HG03066 (cell line): Measurements from ENCODE around the gene MYH10.

Experiments used
- ATAC-seq: cut with Tn5 transposase; IDR thresholded peaks from one replicate; pipeline ENCODE4 v1.9.1; 2021; ENCODE audit warnings: low read depth; ENCODE audit not compliant: unreplicated experiment

The MYH10 gene

DNA sequence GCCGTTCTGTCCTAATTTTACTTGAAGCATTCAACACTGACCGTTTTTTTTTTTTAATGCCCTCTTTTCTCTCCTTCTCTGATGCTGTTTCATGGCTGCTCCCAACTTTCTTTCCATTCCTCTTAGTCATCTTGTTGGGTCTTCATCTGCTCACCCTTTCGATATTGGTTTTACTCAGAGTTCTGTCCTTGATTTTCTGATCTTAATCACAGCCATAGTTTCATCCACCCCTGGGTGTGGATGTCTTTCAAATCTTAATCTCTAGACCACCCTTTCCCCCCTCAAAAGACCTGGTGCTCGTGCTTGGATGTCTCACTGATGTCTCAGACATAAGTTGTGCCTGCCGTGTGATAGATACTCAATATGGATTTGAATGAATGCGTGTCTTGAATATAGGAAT lies 172.4 kb downstream of the MYH10 start:
- no peak for ATAC-seq

GRCh38 chr17:8455665-8456209 lies 174.8 kb downstream of the MYH10 start:
- no peak for ATAC-seq

GRCh38 chr17:8453326-8453725 lies 177.2 kb downstream of the MYH10 start:
- no peak for ATAC-seq

GRCh38 chr17:8451933-8452614 lies 178.5 kb downstream of the MYH10 start:
- ATAC-seq = no peak

- ATAC-seq = no peak
Observed at GRCh38 chr17:8448310-8448709, 182.2 kb downstream of the MYH10 start.

DNA sequence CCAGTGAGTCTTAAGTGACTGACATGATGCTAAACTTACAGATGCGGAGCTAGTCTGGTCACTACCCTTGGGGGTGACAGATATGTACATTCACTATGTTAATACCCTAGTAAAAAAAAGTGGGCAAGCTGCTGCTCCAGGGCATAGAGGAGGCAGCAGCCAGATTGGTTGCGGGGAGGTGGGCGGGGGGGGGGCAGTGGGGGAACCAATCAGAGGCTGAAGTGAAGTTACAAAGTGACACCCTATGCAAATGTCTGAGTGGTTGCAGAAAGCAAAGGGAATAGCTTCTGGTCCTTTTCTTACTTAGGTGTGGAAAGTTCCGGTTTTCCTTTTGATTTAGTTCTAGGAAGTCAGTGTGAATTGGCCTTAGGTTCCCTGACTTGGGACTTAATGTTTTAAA lies 182.7 kb downstream of the MYH10 start:
- ATAC-seq = no peak

DNA sequence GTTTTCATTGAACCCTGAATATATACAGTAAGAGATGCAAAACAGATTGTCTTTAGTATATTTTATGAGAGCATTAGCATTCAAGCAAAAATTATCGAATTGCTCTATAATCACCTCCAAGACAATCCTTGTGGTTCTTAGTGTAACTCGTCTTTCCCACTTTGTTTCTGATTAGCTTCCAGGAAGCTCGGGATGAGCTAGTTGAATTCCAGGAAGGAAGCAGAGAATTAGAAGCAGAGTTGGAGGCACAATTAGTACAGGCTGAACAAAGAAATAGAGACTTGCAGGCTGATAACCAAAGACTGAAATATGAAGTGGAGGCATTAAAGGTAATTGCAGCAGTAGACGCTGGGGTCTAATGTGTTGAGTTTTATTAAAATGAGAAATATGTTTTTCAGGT lies 185.0 kb downstream of the MYH10 start:
- no peak for ATAC-seq

- ATAC-seq = no peak
Observed at GRCh38 chr17:8444494-8444893, 186.0 kb downstream of the MYH10 start.

DNA sequence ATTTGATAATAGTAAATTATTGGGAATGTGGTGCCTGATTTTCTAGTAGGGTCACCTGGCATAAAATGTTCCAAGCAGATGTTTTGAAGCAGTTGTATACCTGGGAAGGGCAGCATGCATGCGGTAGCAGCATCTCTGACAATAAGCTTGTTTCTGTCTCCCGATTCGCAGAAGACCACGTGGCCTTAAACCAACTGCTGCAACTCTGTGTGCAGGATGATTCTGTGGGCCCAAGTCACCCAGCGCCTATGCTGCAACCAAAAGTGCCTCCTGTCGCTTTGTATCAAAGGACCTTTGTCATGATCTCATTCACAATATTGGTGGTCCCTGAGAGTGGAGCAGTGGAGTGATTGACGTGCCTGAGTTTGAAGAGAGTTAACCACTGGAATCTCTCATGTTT lies 186.8 kb downstream of the MYH10 start:
- no peak for ATAC-seq

- ATAC-seq = no peak
Observed at GRCh38 chr17:8442310-8442709, 188.2 kb downstream of the MYH10 start.

DNA sequence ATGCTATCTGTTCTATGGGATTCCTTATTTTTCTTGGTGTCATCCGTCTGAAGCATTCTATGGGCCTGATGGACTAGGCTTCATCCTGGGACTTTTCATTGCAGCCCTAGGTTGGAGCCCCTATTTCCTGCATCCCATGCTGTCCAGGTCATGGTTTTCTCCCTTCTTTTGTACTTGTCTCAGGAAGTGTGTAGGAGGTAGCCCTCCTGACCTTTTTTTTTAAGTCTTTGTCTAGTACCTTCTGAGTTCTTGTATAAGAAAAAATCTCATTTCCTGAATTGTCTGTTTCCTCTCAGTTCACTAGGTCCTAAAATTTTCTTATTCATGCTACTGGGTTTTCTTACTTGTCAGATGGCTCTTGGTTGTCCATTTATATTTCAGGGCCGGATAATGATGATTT lies 188.8 kb downstream of the MYH10 start:
- ATAC-seq = no peak

DNA sequence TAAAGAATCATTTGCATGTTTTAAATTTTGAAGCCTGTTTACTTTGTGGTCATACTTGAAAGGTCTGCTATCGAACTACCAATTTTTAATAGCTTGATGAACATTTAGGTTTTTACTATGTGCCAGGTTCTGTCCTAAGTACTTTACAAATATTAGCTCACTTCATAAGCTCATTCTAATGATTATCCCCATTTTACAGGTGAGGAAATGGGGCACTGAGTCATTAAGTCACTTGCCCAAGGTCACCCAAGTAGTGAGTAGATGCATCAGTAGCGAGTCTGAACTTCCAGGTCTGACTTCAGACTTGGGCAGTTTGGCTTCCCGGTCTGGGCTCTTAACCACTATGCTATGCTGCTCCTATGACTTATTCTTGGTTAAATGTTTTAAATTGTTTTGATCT lies 190.8 kb downstream of the MYH10 start:
- ATAC-seq = no peak

- ATAC-seq = no peak
Observed at GRCh38 chr17:8438441-8438840, 192.1 kb downstream of the MYH10 start.

- no peak for ATAC-seq
Observed at GRCh38 chr17:8436844-8437171, 193.7 kb downstream of the MYH10 start.

DNA sequence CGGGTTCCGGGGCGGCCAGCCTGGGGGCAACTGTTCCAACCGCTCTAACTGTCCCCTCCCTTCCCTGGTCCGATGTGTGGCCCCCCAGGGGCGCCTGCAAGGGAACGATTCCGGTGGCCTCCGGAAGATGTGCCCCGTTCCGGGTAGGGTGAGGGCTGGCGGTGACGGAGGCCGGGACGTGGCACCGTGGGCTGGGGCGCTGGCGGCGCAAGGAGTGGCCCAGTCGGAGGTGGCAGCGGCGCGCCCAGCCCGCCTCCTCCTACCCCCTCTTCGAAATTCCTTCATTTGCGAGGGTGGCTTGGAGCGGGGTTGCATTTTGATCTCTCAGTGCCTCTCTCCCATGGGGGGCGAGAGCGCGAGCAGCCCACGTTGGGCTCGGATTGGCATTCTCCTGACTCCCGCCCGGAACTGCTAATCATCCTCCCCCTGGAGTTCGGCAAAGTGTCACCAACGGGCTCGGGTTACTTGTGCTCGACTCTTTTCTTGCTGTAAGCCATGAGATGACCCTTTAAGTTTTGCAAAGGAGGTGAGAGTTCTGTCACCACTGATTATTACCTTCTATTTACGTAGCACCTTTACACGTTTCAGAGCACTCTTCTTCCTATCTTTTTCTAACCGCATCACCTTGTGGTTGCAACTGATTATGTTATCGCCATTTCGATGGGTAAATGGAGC lies 194.2 kb downstream of the MYH10 start:
- ATAC-seq = peak; percentile 48

DNA sequence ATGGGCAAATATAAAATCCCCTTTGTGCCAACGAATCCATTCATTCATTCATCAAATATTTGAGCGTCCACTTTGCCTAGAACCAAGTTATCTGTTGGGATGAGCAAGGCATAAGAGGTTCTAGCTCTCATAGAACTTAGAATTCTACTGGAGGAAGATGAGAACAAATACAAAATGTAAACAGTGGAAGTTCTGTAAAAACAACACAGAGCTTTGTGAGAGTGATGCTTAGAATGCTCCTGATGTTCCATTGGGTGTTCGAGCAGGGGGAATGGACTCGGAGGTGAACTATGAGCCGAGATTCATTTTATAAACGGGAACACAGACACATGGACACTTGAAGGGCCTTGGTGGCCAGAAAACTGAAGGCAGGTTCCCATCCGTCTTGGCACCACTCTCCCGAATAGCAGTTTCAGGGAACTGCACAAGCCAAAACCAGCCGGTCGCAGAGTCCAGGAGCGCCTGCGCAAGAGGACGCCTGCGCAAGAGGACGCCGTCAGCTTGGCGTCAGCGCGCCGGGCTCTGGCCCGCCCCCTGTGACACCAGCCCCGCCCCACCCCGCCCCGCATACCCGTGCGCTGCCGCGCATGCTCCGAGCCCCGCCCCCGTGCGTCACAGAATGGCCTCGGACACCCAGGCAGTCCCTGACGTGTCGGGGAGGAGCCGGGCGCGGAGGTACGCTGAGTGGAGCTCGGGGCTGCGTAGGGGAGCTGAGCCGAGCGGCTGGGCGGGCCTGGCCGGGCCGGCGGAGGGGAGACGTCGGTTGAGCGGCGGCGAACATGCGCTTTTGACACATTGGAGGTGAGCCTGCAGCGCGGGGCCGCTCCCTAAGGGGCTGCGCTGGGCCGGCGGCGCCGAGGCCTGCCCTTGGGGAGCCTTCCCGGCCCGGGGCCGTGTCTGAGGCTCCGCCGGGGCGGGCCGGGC lies 195.0 kb downstream of the MYH10 start, which contains the start of gene NDEL1:
Gene NDEL1, plus strand, starts transcription at position 640 of the 924 bp plus-strand sequence. CDS start 8,388 bp downstream, outside the sequence.
- ATAC-seq = peak; percentile 96

DNA sequence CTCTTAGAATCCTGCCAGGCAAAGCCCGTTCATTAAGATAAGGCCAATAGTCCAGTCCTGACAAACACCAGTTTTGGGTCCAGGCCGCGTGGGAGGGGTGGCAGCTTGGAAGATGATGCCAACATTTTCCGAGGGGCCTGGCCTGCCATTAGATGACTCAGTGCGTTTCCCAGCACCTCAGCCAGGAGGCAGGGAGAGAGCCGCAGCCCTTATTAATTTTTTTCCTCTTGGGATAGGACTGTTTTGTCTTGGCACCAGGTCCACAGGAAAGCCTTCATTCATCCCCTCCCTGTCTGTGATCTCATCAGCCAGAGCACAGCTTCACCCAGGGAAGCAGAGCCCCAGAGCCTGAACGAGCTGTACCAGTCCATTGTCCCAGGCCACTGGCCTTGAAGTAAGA lies 199.6 kb downstream of the MYH10 start:
- ATAC-seq = no peak

DNA sequence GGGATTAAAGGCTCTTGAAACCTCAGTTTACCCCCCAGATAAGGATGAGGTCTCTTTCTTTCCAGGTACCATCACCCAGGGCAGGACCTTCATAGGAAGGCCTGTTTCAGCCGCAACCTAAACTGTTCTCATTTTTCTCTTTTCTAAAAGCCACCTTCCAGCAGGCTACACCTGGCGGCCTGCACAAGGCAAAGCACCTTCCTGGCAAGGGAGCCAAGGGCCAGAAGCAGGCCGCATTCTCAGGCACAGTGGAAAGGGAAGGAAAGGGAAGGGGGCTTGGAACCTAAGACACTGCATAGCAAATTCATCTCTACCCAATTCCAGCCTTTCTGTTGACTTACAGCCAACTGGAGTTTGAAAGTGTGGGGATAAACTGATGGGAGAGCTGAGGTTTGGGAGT lies 203.7 kb downstream of the MYH10 start:
- ATAC-seq = no peak

GRCh38 chr17:8426094-8426720 lies 204.3 kb downstream of the MYH10 start:
- no peak for ATAC-seq
